ENCODE results near the gene CSF2.

- TF ChIP-seq, protein P1, sequence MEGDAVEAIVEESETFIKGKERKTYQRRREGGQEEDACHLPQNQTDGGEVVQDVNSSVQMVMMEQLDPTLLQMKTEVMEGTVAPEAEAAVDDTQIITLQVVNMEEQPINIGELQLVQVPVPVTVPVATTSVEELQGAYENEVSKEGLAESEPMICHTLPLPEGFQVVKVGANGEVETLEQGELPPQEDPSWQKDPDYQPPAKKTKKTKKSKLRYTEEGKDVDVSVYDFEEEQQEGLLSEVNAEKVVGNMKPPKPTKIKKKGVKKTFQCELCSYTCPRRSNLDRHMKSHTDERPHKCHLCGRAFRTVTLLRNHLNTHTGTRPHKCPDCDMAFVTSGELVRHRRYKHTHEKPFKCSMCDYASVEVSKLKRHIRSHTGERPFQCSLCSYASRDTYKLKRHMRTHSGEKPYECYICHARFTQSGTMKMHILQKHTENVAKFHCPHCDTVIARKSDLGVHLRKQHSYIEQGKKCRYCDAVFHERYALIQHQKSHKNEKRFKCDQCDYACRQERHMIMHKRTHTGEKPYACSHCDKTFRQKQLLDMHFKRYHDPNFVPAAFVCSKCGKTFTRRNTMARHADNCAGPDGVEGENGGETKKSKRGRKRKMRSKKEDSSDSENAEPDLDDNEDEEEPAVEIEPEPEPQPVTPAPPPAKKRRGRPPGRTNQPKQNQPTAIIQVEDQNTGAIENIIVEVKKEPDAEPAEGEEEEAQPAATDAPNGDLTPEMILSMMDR (conservative IDR thresholded peaks at IDR 0.05) = no peak
- no peak for TF ChIP-seq EZH2 (IDR thresholded peaks at IDR 0.05; ENCODE audit: low read depth)
Measured at GRCh38 chr5:132073231-132074013, at the start of gene CSF2.

All from PC-9 (cell line).